GM21737 (cell line): ENCODE data around the gene MFF.

Experiments used
- ATAC-seq: cut with Tn5 transposase; IDR thresholded peaks from one replicate; pipeline ENCODE4 v1.9.1; 2021; ENCODE audit warnings: mild to moderate bottlenecking, moderate library complexity; ENCODE audit not compliant: unreplicated experiment

MFF gene, protein sequence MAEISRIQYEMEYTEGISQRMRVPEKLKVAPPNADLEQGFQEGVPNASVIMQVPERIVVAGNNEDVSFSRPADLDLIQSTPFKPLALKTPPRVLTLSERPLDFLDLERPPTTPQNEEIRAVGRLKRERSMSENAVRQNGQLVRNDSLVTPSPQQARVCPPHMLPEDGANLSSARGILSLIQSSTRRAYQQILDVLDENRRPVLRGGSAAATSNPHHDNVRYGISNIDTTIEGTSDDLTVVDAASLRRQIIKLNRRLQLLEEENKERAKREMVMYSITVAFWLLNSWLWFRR

DNA sequence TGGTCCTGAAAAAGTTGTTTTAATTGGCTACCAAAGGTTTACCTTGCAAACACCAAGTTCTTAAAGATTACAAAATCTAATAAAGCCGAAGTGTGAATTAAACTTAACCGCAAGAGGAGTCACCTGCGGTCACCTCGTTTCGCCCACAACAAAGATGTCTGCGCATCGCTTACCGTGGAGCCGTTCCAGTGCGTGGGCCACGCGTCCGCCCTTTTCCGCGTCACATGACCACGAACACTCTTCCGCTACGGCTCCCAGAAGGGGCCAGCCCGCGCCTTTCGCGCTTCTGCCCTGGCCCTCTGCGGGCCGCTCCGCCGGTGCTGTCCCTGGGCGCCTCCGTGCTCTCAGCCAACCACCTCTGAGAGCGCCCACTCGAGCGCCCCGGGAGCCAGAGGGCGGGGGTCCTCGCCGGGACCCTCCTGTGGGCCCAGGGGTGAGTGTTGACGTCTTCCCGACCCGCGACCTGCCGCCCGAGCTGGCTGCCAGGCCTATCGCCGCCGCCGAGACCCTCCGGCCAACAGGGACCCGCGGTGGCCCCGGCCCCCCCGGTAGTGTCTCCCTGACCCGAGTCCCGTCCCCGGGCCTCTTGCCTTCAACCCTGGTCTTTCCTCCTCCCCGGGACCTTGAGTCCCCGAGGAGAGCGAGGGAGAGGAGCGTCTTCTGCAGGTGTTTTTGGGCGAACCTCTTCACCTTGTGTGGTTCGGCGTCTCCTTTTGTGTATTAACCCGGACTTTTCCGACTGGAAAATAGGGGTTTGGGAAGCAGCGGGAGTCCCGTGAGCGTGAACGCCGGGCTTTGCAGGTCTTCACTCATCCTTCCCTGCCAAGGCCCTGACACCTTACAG, at the start of gene MFF:
Gene MFF, plus strand, starts transcription at position 257 of the 844 bp plus-strand sequence. CDS start 5,415 bp downstream, outside the sequence.
- peak; percentile 98 for ATAC-seq

GRCh38 chr2:227280895-227281294, 44.2 kb upstream of the MFF start:
- ATAC-seq, result no peak

DNA sequence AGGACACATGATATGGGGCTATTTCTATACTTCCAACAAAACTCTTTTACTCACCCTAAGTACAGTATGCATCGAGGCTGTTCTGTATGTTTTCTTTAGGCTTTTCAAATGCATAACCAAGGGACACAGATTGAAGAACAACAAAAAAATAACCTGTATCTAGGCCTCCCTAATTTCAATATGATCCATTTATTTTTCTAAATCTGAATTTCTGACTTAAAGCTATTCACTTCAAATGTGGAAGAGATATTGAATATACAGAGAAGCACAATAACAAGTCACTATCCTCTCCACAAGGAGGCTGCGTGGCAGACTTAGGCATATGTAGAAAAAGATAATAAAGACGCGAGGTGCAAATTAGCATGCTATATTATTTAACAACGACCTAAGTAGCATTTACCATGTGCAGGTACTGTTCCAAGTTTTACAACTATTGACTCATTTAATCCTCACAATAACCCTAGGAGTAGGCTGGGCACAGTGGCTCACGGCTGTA, 39.3 kb upstream of the MFF start:
- no peak for ATAC-seq

- ATAC-seq, result no peak
Observed at GRCh38 chr2:227287771-227288170, 37.3 kb upstream of the MFF start.

DNA sequence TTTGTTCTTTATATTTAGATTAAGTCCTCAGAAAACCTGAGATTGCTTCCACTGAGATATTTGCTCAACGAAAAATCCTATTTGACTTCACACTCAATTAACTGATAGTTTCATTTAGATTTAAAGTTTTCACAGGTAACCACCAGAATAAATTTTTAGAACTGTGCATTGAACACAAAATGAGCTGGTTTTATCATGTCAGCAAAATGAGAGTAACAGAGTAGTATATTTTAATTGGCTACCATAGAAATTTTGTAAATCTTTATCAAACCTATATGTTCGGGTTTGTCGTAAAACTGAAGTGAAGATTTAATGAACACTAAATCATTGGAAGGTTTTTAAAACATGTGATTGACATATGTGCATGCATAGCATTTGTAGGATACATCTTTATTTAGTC, 32.7 kb upstream of the MFF start:
- ATAC-seq, result no peak

- ATAC-seq, result no peak
Observed at GRCh38 chr2:227293531-227293930, 31.5 kb upstream of the MFF start.

GRCh38 chr2:227295806-227296205, 29.2 kb upstream of the MFF start:
- ATAC-seq, result no peak

- no peak for ATAC-seq
Observed at GRCh38 chr2:227296671-227297405, 28.2 kb upstream of the MFF start.

DNA sequence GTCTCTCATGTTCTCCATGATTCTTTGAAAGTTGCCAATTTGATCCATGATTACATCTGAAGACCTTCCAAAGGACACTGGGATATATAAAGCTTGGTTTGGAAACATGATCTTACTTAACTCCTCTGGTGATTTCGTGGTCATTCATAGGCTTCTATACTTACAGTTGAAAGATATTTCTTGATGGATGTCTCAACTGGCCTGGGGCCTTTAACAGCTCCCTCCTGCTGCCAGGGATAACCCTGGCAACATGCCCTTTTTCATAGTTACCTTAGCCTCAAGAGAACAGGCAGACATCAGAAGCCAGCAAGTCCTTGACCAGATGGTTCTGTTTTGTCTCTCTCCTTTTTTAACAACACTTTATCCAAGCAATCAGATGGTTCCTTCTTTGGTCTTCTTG, 23.5 kb upstream of the MFF start:
- no peak for ATAC-seq

- ATAC-seq, result peak; percentile 69
Observed at GRCh38 chr2:227308784-227309183, 16.3 kb upstream of the MFF start.

- no peak for ATAC-seq
Observed at GRCh38 chr2:227310756-227311110, 14.3 kb upstream of the MFF start.

DNA sequence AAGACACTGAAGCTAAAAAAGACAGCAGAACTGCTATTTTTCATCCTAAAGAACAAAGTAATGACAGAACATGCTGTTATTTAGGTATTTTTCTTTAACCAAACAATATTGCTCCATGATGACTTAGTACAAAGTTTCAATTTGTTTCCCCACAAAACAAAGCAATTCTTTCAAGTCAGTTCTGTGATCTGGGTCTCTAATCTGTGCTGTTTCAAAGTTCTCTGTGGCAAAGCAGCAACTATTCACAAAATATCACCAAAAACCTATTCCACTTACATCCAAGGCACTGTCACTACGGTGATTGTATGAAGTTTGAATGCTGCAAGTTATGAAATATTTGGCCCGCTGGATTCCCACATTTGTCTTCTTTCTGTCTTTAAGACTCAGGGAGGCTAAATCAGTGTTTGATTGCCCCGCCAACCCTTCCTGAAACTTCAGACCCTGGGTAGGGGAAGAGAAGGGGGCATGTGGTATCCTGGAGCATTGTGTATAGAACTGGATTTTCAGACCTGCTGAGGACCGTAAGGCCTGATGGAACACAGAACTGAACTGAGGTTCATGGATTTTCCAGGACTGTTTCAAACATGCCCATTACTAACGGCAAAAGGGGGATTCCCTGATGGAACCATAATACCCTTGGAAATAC, 13.1 kb upstream of the MFF start:
- no peak for ATAC-seq

- ATAC-seq, result no peak
Observed at GRCh38 chr2:227312579-227312978, 12.5 kb upstream of the MFF start.

- no peak for ATAC-seq
Observed at GRCh38 chr2:227313310-227313709, 11.7 kb upstream of the MFF start.

GRCh38 chr2:227317834-227318233, 7.2 kb upstream of the MFF start:
- no peak for ATAC-seq

GRCh38 chr2:227320305-227321094, 4.6 kb upstream of the MFF start:
- ATAC-seq, result no peak

DNA sequence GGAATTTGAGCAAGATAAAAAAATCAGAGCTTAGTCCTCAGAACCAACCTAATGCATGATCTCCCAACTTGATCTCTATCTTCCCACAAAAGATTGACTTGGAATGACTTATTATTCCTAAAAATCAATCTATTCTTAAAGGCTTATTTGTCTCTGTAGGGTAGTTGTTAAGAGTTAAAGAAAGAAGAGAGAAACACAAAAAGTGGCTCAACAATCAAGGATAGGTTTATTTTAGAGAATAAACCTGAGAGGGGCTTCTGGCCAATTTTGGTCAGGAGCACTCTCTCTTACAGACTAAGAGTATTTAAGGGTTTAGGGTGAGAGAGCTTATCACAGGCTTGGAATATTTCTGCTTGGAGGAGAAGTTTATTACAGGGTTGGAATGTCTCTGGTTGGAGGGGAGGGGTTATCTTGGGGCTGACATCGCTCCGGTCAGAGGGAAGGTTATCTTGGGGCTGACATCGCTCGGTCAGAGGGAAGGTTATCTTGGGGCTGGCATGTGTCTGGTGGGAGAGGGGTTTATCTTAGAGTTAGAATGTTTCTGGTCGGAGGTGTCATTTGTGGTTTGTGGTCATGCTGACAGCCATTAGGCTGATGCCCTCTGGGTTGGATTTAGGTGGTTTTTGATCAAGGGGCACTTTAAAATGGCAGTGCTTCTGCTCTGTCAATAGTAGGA, 2.4 kb upstream of the MFF start:
- no peak for ATAC-seq

DNA sequence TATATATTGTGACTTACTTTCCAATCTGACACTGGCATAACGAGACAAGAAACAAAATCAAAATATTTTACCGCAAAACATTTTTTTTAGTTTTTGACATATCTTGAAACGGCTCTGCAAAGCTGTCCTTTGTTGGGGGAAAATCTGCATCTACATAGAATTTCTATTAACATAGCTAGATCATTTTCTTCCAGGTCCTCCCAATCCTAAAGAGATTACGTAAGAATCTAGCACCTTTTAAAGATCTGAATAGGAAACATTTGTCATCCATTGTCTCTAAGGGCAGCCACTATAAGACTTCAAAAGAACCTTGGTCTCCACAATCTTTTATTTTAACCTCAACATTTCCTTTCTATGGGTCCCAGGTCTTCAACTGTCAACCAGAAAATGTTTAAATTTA, 1.2 kb upstream of the MFF start:
- no peak for ATAC-seq

DNA sequence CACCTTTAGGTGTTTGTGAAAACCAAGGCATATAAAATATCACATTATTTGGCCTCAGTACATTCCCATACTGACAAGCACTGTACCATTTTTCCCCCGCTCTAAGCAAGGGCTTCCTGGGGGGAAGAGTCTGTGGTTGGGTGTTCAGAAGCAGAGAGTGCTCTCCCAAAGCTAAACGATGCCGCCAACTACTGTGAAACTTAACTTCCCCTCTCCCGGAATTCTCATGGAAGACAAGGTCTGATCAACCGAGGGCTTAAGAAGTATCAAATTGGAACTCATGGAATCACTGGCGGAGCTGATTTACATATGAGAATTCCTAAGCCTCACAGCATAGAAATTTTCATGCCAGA, 433 bp upstream of the MFF start:
- ATAC-seq, result peak; percentile 10

GRCh38 chr2:227325839-227326195, 766 bp downstream of the MFF start:
- peak; percentile 7 for ATAC-seq
